LNCaP clone FGC (cell line): Measurements from ENCODE around the gene SIVA1.

Experiments
- DNase-seq: peaks from one replicate; pipeline ENCODE4 v3.0.0-alpha.2; 2011; ENCODE audit warnings: low read depth
- H3K4me3 ChIP-seq: 2 replicates; pipeline ENCODE4 v1.5.1; 2011; ENCODE audit warnings: mild to moderate bottlenecking, low read depth, low read length, control low read depth
- CTCF ChIP-seq: IDR thresholded peaks from 2 replicates; pipeline ENCODE4 v1.5.1; 2012; ENCODE audit warnings: mild to moderate bottlenecking; ENCODE audit not compliant: control insufficient read depth, insufficient read depth; ENCODE audit errors: extremely low read depth

Gene SIVA1

GRCh38 chr14:104795781-104796686 is 43.1 kb downstream of the SIVA1 start:
- no peak for TF ChIP-seq CTCF
- no peak for DNase-seq
- peak overlapping the region; percentile 58 for H3K4me3 ChIP-seq

- H3K4me3 ChIP-seq: no peak overlapping the region
- DNase-seq: no peak
- TF ChIP-seq CTCF: no peak
Measured at GRCh38 chr14:104796687-104797081, 43.7 kb downstream of the SIVA1 start.

- no peak for TF ChIP-seq CTCF
- no peak for DNase-seq
Measured at GRCh38 chr14:104797115-104798044, 44.4 kb downstream of the SIVA1 start.

GRCh38 chr14:104798300-104799243 is 45.6 kb downstream of the SIVA1 start:
- no peak overlapping the region for H3K4me3 ChIP-seq
- DNase-seq: no peak
- no peak for TF ChIP-seq CTCF

More at GRCh38 chr14:104797115-104798044, 44.4 kb downstream of the SIVA1 start:
- H3K4me3 ChIP-seq: no peak overlapping the region

GRCh38 chr14:104799244-104800014 is 46.5 kb downstream of the SIVA1 start:
- H3K4me3 ChIP-seq: peak overlapping the region; percentile 55

More at GRCh38 chr14:104799244-104800014, 46.5 kb downstream of the SIVA1 start:
- TF ChIP-seq CTCF: no peak
- no peak for DNase-seq
